HG03280 (cell line): ENCODE measurements around the gene AIG1.

Experiments
- ATAC-seq: cut with Tn5 transposase; IDR thresholded peaks from one replicate; pipeline ENCODE4 v1.9.1; 2021; ENCODE audit warnings: mild to moderate bottlenecking, moderate library complexity; ENCODE audit not compliant: unreplicated experiment

The AIG1 gene

DNA sequence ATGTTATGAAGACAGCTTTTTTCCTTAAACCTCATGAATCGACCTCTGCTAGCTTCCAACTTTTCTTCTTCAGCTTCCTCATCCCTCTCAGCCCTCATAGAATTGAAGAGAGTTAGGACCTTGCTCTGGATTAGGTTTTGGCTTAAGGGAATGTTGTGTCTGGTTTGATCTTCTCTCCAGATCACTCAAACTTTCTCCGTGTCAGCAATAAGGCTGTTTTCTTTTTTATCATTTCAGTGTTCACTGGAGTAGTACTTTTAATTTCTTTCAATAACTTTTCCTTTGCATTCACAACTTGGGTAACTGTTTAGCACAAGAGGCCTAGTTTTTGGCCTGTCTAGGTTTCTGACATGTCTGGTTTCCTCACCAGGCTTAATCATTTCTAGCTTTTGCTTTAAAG is 32.6 kb downstream of the AIG1 start:
- no peak for ATAC-seq

DNA sequence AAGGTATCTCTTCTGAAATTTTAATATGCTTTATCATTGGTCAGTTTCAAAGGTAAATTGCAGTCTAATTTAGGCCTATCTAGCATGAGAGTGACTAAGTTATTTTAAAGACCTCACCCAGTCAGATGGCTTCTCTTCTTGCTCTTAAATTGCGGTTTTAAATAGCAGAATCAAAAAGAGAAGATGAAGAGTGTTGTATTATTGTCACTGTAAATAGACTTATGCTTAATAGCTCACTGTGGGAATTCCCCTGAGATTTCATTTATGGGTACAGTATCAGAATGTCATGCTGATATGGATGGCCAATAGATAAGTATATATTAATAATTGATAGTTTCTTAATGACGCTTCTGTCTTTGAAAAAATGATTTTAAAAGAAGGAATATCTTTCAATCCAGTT is 35.7 kb downstream of the AIG1 start:
- ATAC-seq, result no peak

DNA sequence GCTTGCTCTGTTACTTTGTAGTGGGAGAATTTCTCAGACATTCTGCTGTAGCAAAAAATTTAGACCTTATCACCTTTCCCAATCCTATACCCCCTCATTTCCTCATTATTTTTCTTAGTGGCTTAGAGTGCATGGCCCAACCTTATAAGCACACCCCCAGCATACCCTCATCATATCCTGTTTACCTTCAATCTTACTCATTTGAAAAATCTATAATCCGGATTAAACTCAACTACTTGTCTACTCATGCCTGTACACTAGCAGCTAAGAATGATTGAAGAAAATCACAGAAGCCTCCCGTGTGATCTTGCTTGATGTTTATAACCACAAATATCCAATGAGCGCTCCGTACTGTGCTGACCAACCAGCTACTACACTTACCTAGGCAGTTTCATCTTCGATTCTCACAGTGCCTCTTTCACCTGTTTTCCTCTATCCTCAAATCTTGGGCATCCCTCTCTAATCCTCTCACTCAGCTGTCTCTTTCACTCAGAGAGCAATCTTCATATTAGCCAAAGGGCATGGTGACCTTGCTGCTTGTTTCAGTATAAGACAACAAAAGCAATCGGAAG is 36.6 kb downstream of the AIG1 start:
- no peak for ATAC-seq

DNA sequence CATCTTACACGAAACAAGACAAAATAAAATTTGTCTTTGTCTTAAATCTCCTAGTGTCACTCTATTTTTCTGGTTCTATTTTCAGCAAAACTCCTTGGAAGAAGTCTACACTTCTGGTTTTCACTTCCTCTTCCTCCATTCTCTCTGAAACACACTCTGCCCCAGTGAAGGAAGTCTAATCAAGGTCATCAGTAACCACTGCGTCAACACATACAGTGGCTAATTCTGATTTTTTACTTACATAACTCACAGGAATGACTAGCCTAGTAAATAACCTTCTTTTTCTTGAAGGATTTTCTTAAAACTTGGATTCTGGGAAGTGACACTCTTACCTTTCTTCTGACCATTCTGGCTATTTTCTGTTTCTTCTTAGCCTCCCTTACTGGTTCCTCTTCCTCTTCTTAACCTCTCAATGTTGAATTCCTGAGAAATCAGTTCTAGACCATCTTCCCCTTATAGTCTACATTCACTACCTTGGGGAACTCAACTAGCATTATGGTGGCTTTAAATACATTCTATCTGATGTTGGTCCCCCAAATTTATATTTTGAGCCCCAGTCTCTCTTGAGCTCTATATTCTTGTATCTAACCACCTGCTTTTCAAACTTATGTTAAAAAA is 37.5 kb downstream of the AIG1 start:
- ATAC-seq, result peak; percentile 84

DNA sequence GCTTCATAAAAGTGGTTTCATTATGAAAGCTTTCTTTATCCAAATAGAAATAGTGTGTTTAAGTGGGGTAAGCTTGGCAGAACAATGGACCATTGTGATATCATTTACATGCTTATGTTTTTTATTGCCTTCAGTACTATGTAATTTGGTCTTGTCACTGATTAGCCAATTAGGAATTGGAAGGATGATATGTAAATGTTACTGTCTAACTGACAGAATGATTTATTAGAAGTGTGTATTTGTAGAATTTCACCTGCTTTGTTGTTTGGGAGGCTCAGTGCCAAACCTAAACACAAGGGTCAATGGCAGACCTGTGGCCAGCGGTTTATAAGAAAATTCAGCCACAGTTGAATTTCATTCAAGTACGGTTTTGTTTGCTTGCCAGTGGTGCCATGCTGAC is 39.0 kb downstream of the AIG1 start:
- no peak for ATAC-seq

DNA sequence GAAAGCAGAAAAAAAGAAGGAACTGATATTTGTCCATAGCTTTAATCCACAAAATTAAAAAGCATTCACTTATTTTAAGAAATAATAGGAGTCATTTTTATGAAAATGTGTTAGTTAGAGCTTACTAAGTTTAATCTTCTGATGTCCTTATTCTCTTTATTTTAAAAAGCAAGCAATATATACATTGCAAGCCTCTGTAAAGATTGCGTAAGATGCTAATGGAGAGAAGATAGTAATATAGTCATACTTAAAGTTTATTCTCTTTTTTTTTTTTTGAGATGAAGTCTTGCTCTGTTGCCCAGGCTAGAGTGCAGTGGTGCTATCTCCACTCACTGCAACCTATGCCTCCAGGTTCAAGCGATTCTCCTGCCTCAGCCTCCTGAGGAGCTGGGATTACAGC is 39.7 kb downstream of the AIG1 start:
- ATAC-seq, result no peak

DNA sequence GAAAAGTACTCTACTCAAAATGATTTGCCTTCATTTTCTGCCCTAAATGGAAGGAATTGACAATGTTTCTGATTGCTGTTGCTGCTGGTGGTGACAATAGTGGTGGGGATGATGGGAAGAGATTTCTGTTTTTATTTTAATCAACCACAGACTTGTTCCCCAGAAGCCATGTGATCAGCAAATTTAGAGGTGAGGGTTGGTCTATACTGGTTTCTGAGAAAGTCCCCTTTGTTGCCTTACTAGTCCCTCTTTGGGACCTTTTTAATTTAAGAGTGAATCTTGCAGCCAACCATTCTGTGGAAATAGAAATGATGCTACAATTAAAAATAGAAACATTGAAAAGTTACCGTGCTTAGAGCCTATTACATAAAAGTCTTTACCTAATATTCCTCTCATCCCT is 43.2 kb downstream of the AIG1 start:
- ATAC-seq, result no peak

DNA sequence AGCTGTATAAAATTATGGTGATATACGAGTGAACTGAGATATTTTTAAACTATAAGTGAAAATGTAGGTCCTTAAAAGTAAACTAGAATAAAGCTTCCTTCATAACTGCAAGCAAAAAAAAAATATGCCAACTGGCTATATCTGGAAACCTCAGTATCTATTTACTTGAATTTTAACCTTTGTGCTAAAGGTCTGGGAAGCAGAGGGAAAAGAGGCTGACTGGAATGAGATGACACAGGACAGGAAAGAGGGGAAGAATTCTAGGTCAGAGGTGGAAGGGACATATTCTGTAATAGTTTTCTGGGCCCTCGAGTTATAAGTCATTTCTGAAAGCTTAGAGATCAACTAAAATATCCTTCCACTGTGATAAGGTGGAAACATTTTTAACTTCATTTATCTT is 46.8 kb downstream of the AIG1 start:
- no peak for ATAC-seq

DNA sequence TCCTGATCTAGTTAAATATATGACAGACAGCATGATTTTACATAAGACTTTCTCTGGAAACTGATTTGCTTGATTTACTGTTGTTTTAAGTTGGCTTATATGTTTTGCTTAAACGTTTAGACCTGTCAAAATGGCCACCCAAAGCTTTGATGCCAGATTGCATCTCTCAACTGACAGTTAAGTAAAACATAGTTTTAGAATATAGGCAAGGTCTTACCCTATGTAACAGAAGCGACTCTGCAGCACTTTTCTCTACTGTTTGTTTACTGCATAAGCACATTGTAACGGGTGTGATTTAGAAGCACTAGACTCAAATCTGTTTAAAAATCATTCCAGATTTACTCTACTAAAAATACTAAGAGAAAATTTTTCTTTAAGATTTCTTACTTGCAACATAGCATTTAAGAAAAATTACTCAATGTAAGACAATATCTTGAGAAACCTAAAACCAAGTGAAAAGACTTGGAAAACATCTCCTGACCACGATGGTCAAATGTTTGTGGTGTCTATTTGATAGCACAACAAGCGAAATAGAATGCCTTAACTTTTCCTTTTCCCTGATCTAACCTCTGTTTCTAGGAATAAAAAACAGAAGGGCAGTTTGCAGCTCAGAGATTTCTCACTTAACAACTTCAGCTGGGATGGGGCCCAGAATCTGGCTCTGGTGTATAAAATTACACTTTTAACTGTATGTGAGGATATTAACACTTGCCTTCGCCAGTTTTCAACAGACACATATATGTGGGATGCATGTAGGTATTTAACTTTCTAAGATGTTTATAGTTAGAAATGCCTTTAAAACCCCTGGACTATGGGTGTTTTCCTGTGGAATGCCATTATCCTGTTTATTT is 47.4 kb downstream of the AIG1 start:
- ATAC-seq, result no peak

DNA sequence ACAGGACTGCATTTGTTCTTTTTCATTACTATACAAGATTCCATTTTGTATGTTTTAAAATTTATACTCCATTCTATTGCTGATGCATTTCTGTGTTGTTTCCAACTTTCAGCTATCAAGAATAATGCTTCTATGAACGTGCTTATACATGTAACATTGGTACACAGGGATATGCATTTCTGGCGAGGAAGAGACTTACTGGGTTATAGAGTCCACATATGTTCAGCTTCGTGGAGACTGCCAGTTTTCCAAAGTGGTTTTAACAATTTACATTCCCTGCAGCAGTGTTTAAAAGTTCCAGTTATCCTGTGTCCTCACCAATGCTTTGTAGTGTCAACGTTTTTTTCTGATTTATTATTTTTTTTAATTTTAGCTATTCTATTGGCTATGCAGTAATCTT is 48.5 kb downstream of the AIG1 start:
- no peak for ATAC-seq

DNA sequence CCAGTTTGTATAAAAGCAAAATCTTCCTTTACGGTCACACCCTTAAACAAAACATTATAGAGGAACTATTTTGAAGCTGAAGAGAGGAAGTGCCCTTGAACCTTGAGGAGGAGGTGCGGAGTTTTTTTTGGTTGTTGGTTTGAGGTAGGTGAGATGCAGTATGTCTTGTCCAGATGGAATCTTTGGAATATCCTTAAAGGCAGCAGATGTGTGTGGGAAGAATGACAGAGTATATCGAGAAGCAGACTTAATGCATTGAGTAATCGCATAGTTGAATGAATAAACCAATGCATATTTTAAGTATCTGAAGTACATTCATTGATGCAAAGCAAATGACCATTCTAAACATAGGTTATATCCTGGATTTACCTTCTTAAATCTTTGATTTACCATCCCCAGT is 49.9 kb downstream of the AIG1 start:
- no peak for ATAC-seq

DNA sequence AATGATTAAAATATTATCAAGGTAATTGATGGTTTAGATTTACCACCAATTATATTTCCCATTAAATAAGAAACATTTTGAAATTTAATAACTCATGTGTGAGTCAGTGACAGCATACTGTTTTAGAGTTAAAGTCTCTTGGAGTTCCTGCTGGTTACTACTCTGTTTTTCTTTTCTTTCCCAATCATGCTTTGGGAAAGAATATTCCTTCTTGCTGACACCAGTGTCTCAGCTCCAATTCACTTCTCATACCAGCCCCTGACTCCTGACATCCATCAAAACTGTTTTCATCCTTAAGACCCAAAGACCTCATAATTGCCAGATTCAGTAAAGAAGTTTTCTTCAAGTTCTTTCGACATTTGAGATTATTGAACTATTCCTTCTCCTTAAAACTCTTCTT is 50.3 kb downstream of the AIG1 start:
- no peak for ATAC-seq

DNA sequence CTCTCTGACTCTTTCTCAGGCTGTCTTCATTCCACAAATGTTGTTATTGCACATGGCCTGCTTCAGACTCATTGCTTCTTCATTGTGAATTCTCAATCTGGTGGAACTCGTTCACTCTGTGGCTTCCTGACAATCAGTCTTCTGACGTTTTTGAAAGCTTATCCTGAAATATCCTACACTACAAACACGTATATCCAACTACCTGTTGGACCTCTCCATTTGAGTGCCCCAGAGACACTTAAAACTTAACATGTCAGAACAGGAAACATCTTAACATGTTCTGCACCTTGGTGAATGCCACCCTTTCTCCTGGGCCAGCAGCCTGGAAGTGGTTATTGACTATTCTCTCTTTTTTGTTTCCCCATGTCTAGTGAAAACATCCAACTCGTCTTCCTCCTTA is 50.8 kb downstream of the AIG1 start:
- ATAC-seq, result no peak

DNA sequence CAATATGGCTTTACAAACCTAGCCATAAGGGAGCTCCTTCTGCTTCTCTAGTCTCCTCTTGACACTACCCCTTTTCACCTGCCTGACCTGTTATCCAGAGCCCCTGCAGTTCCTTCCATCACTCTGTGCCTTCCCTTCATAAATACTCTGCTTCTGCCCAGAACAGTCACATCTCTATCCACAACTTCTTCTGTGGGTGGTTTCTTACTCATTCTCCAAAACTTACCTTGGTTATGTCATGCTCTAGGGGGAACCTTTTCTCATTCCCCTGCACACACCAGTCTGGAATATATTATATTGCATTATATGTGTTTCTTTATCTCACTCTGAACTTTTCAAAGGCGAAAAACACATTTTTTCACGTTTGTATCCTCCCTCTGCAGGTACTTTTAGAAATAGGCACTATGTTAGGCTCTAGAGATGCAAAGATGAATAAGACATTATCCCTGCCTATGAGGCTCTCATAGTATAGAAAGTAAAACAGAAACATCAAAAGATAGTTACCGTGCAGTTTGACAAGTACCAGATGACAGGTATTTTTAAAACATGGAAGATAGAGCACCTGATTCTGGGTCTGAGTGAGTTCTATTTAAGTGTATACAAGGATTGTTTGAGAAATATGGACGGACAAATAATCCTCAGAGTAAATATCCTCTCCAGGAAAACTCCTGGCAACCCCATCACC is 51.5 kb downstream of the AIG1 start:
- peak; percentile 83 for ATAC-seq

DNA sequence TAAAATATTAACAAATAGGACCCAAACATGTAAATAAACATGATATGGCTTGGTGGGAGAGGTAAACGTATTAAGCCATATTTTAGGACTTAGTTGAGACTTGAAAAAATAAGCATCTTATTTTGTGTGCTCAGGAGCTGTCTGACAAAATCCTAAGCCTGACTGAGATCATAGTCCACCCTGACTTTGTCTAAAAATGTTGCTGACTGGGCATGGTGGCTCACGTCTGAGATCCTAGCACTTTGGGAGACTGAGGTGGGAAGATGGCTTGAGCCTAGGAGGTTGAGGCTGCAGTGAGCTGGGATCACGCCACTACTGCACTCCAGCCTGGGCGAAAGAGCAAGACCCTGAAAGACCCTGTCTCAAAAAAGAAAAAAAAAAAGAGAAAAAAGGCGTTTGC is 52.1 kb downstream of the AIG1 start:
- ATAC-seq, result no peak

DNA sequence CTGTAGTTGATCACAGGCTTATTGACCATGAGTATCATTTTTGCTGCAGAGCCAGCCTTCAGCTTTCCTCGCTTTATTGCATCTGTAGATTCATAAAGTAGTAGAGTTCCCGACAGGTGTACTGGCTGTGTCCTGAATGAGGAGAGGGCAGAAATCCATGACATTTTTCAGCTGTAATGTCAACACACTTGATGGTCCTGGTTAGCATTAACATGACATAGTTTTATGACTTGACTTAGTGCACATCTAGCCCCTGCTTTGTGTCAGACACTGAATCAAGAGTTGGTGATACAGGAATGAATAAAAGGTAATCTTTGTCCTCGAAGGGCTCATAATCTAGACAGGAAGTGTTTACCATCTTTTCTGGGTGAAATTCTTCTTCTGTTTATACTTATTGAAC is 55.0 kb downstream of the AIG1 start:
- no peak for ATAC-seq

DNA sequence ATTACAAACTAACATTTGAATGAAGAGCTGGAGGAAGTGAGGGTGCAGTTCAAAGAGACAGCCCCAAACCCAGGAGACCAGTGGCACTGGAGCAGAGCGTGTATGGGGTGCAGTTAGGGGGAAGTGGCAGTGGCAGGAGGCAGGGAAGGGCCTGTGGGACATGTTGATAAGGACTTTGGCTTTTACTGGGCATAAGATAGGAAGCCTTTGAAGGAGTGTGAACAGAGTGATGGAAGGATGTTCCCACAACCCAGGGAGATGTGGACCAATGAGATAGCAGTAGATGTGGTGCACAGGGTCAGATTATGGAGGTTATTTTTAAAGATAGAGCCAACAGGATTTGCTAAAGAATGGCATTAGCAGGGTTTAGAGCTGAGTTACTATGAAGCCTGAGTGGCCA is 56.4 kb downstream of the AIG1 start:
- no peak for ATAC-seq

DNA sequence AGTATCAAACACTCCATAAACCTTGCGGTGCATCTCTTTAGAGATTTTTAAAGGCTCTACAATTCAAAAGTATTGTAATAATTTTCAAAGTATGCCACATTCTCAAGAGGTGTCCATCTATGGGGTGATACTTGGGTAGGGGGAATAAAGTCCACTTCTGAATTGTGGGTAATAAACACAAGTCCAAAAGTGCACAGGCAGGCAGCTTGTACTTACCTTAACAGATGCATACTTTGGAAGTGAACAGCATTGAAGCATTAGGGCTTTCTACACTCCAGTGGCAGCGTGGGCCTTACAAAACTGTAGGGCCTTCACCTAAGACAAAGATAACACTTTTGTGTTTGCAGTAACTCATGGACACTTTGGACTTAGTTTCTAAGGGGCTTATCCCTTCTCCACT is 58.6 kb downstream of the AIG1 start:
- ATAC-seq, result no peak

DNA sequence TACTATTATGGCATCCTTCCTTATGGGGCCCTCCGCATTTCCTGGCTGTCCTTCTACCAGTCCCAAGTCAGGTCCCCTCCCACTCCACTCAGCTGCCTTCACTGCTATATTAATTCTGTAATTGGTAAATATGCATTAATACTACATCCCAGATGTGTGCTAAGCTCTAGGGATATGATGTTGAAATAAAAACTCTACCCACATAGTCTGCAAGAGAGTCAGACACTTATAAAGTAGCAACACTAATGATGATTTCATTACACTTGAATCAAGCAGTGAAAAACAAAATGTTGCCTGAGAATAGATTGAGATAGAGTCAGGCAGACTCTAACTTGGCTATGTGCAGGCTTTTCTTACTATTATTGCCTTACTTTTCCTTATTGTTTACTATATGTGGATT is 62.4 kb downstream of the AIG1 start:
- ATAC-seq, result no peak

DNA sequence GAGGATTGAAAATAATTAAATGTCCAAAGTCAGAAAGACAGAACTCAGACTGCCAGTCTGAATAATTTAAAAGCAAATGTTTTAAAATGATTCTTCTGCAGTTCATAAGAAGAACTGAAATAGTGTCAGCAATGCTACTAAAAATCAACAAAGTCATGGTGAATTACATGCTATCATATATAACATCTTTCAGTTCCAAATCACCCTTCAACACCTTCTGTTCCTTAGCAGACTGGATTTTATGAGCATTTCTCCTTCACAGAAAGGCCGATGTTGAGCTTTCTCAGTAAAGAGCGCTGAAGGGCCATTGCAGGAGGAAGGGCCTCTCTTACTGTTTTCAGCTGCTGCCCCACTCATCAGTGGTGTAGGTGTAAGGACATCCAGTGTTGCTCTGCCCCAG is 63.3 kb downstream of the AIG1 start:
- ATAC-seq, result no peak

DNA sequence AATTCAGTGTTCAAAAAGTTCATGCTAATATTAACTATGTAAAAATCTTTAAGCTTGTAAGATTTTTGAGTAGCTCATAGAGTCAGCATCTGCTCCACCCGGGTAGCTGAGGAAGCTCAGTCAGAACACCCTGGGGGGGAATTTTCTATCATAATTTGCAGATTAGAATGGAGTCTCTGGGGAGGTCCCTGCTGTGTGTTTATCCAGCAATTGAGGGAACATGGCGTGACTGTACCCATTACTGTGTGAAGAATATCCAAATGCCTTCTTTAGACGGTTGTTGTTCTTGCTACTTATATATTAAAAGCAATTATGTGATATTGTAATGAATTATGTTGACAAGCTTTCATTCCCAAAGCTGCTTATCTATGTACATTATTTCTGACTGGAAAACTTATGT is 64.8 kb downstream of the AIG1 start:
- ATAC-seq, result no peak
